ENCODE measurements around the gene SMC3. TPM values are rescaled to one million over a fixed set of nuclear protein-coding genes. Genes with fewer than 3 reads are reported as not detected.
"Not testable (repeated sequence)": the region's sequence is repeated elsewhere in the genome, so short reads cannot be mapped to it uniquely, and the experiment has no call there.

The SMC3 gene
- total and polyA plus RNA-seq, 12 donors, result 10.0 to 38.8 (median 21.5) TPM

DNA sequence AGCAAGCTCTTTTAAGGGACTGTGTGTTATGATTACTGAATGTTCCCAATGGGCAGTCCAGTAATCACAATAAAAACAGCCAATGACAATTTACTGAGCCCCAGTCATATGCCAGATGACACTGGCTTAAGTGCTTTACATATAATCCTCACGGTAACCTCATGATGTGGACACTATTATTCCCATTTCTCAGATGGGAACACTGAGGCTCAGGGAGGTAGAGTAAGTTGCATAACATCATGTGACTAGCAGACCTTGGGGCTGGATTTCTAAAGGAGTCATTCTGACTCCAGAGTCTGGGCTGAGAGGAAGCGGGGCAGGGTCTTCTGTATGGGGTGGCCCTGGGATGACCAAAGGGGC is 69.1 kb downstream of the SMC3 start:
- Histone ChIP-seq H3K9me3 (replicated peaks in 1 of 3) (no peaks in the 10 kb centered on the region), H3K4me3 (no peak overlapping the region), H3K27me3 (no peaks in the 10 kb centered on the region), H3K27ac (no peak overlapping the region), H3K4me1 (replicated peaks in 1 of 2) (no peaks in the 10 kb centered on the region), H3K36me3 (replicated peaks in 1 of 2) (no peaks in the 10 kb centered on the region)
- DNase-seq, result no peak
- TF ChIP-seq, protein P1, sequence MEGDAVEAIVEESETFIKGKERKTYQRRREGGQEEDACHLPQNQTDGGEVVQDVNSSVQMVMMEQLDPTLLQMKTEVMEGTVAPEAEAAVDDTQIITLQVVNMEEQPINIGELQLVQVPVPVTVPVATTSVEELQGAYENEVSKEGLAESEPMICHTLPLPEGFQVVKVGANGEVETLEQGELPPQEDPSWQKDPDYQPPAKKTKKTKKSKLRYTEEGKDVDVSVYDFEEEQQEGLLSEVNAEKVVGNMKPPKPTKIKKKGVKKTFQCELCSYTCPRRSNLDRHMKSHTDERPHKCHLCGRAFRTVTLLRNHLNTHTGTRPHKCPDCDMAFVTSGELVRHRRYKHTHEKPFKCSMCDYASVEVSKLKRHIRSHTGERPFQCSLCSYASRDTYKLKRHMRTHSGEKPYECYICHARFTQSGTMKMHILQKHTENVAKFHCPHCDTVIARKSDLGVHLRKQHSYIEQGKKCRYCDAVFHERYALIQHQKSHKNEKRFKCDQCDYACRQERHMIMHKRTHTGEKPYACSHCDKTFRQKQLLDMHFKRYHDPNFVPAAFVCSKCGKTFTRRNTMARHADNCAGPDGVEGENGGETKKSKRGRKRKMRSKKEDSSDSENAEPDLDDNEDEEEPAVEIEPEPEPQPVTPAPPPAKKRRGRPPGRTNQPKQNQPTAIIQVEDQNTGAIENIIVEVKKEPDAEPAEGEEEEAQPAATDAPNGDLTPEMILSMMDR (IDR thresholded peaks at IDR 0.05), result no peak
- TF ChIP-seq POLR2A (IDR thresholded peaks at IDR 0.05), result no peak
- intact Hi-C loops (cut with DNase I), result no loop called here
- 93 to 95% (median 93%) methylated on average over 2 of the region's 2 CpGs; no CpG with 5 or more reads in 1 of the 4 donors for WGBS, 4 donors

DNA sequence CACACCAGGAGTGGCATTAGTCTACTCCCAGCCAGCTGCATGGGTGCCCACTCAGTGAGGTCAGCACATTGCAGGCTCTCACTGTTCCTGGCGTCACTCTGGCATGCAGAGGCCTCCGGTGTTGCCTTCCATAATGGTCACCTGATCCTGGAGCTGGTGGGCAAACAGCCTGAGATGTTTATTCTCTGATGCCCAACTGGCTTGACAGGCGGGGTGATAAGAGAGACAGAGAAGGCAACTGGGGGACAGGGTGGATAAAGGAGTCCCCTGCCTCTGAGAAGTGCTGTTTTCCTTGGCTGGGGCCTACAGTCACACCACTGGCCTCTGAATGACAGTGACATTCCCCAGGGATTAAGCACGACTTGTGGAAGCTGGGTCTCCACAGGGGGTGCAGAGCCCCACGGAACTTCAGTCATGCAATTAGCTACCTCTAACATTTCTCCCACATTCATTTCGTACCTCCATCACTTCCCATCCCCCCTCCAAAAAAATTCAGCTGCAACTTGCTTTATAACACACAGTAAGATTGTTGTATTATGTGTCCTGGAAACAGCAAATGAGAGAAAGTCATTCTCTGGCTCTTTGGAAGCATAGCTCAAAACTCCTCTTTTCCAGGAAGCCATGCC is 69.5 kb downstream of the SMC3 start:
- no peak overlapping the region for H3K4me3 ChIP-seq
- peaks cover 2% of the 10 kb centered on the region for H3K27me3 ChIP-seq
- WGBS, 4 donors, result 59 to 79% (median 64%) methylated on average over 6 of the region's 6 CpGs
- no peak overlapping the region for H3K27ac ChIP-seq
- no peaks in the 10 kb centered on the region for H3K9me3 ChIP-seq (replicated peaks in 1 of 3)
- DNase-seq, result no peak
- no peaks in the 10 kb centered on the region for H3K36me3 ChIP-seq (replicated peaks in 1 of 2)
- TF ChIP-seq POLR2A (IDR thresholded peaks at IDR 0.05), result no peak
- TF ChIP-seq, protein P1 (IDR thresholded peaks at IDR 0.05), result no peak
- no peaks in the 10 kb centered on the region for H3K4me1 ChIP-seq (replicated peaks in 1 of 2)
- intact Hi-C loops (cut with DNase I), result no loop called here

DNA sequence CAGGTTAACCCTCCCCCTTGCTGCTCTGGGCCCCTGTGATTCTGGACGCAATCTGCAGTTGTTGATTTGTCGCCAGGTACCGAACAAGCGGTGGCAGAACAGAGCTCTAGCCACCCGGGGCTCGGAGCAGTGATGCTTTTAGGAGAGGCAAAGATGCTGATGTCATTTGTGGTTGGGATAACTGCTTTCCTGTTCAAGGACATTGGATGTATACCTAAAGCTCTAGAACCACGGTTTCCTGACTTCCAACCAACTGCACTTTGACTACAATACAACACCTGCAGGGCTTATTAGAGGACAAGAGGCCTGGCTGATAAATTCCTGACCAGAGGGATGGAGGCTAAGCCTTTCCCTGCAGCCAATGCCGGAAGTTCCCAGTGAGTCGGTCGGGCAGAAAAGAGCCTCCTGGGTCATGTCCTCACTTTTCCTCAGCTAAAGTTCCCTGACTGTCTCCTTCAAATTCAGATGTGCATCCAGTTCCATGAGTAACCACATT is 70.1 kb downstream of the SMC3 start:
- TF ChIP-seq POLR2A (IDR thresholded peaks at IDR 0.05), result no peak
- TF ChIP-seq, protein P1 (IDR thresholded peaks at IDR 0.05), result no peak
- H3K4me1 ChIP-seq (replicated peaks in 1 of 2), result no peaks in the 10 kb centered on the region
- H3K9me3 ChIP-seq (replicated peaks in 1 of 3), result no peaks in the 10 kb centered on the region
- intact Hi-C loops (cut with DNase I), result no loop called here
- peaks cover 8% of the 10 kb centered on the region for H3K27me3 ChIP-seq
- no peak overlapping the region for H3K27ac ChIP-seq
- WGBS, 4 donors, result 59 to 68% (median 63%) methylated on average over 10 of the region's 10 CpGs
- no peaks in the 10 kb centered on the region for H3K36me3 ChIP-seq (replicated peaks in 1 of 2)
- no peak overlapping the region for H3K4me3 ChIP-seq
- no peak for DNase-seq

DNA sequence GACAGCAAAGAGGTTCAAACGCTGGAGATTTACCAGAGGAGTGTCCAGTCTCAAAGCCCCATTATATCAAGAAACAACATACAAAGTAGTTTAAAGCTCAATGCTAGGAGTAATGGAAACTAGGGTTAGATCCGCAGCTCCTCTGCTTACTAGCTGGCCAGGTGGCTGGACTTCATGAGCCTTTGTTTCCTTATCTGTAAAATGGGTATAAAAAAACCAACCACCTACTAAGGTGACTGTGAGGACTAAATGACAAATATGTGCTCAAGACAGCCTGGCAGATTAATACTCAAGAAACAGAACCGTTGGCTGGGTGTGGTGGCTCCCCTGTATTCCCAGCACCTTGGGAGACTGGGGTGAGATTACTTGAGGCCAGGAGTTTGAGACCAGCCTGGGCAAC is 70.8 kb downstream of the SMC3 start:
- TF ChIP-seq, protein P1 (IDR thresholded peaks at IDR 0.05), result no peak
- TF ChIP-seq POLR2A (IDR thresholded peaks at IDR 0.05), result no peak
- no peaks in the 10 kb centered on the region for H3K9me3 ChIP-seq (replicated peaks in 1 of 3)
- H3K27ac ChIP-seq, result no peak overlapping the region
- intact Hi-C loops (cut with DNase I), result no loop called here
- H3K36me3 ChIP-seq (replicated peaks in 1 of 2), result no peaks in the 10 kb centered on the region
- WGBS, 4 donors, result 76 to 85% (median 79%) methylated on average over 3 of the region's 3 CpGs
- peaks cover 14% of the 10 kb centered on the region for H3K27me3 ChIP-seq
- DNase-seq, result no peak
- H3K4me3 ChIP-seq, result no peak overlapping the region
- H3K4me1 ChIP-seq (replicated peaks in 1 of 2), result peaks cover 0 to 2% of the 10 kb centered on the region in 2 donors

DNA sequence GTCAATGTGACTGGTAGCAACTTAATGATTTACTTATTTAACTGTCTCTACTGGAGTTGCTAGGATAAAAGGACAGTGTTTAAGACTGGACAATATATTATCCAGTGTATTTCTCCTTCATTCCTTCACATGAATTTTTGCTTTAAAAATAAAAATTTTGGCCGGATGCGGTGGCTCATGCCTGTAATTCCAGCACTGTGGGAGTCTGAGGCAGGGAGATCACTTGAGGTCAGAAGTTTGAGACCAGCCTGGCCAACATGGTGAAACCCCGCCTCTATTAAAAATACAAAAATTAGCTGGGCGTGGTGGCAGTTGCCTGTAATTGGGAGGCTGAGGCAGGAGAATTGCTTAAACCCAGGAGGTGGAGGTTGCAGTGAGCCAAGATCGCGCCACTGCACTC is 71.6 kb downstream of the SMC3 start:
- H3K36me3 ChIP-seq (replicated peaks in 1 of 2); H3K4me3 ChIP-seq; H3K27ac ChIP-seq; H3K4me1 ChIP-seq (replicated peaks in 1 of 2); intact Hi-C loops (cut with DNase I); H3K9me3 ChIP-seq (replicated peaks in 1 of 3); DNase-seq: not testable (repeated sequence)
- H3K27me3 ChIP-seq, result peaks cover 21% of the 10 kb centered on the region
- WGBS, 4 donors, result 91 to 99% (median 92%) methylated on average over 6 of the region's 6 CpGs

DNA sequence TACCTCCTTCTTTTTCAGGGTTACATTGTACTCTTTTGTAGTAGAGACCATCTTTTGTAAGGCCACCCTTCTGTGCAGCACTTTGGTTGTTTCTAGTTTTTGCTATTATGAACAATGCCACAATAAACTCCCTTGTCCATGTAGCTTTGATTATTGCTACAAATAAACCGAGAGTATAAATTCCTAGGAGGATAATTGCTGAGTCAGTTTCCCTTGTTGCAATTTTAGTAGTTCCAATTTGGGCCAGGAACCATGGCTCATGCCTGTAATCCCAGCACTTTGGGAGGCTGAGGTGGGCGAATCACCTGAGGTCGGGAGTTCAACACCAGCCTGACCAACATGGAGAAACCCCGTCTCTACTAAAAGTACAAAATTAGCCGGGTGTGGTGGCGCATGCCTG is 72.4 kb downstream of the SMC3 start:
- Histone ChIP-seq H3K27me3 (peaks cover 29% of the 10 kb centered on the region), H3K4me1 (replicated peaks in 1 of 2) (peaks cover 12 to 16% of the 10 kb centered on the region in 2 donors)
- H3K9me3 ChIP-seq (replicated peaks in 1 of 3); intact Hi-C loops (cut with DNase I); H3K27ac ChIP-seq; H3K36me3 ChIP-seq (replicated peaks in 1 of 2); DNase-seq; H3K4me3 ChIP-seq: not testable (repeated sequence)
- 81 to 95% (median 89%) methylated on average over 5 to 6 of the region's 6 CpGs for WGBS, 4 donors
